GM12873 (cell line): ENCODE results near the gene BRINP1.

Experiments used
- CTCF ChIP-seq: IDR thresholded peaks from 2 replicates; pipeline ENCODE4 v1.5.1; 2012; ENCODE audit warnings: low read depth, mild to moderate bottlenecking, moderate library complexity, low read length, control low read depth; ENCODE audit not compliant: insufficient read depth; ENCODE audit errors: missing control alignments

BRINP1 gene

DNA sequence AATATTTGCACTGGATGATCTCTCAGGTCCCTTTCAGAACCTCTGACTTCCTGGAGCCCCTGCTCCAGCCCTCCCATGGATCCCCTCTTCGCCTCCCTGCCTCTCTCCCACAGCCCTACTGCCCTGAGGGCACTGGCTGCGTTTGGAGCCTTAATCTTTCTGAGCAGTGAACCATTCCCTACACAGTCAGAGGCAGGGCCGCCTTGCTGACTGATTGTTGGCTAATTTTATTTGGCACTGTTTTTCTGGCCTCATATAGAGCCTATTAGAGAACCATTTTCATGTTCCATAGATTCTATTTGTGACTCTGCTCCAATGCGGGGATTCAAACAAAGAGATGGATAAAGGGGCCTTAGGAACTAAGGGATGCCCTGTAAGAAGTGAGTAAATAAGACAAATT is 91.1 kb downstream of the BRINP1 start:
- TF ChIP-seq CTCF: no peak

GRCh38 chr9:119273984-119274665 is 95.1 kb downstream of the BRINP1 start:
- TF ChIP-seq CTCF: no peak

GRCh38 chr9:119273325-119273904 is 95.8 kb downstream of the BRINP1 start:
- TF ChIP-seq CTCF: no peak

DNA sequence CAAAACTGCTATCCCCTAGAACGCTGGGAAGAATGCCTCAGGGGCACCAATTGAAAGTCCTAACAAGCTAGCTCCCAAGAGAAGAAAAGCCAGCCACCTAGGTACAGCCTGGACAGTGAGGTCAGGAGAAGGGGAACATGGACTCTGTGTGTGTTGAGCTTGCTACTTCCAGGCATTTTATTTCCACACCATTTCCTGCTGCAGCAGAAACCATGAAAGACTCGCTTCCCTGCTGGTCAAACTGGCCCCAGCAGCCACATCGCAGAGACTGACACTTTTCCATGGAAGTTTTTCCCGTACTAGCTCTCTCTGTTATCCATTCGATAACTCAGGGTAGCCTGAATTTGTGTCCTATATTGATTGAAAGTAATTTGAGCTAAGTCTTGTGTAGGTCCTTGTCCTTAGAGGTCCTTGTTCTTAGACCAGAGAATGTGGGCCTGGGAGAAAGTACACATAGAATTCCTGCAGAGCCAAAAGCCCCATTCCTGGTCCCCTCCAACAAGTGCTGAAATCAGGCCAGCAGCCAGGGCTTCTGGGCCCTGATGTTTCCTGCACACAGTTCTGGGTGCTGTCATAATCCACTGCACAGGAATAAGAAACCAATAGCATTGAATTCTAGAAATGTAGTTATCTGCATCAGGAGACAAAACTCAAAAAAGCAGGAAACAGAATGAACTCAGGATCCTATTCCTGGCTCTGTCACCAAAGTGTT is 96.6 kb downstream of the BRINP1 start:
- no peak for TF ChIP-seq CTCF

- no peak for TF ChIP-seq CTCF
These were observed 100.2 kb downstream of the BRINP1 start for GRCh38 chr9:119268985-119269384.

GRCh38 chr9:119264165-119264564 is 105.1 kb downstream of the BRINP1 start:
- no peak for TF ChIP-seq CTCF

- TF ChIP-seq CTCF: no peak
These were observed 111.6 kb downstream of the BRINP1 start for GRCh38 chr9:119257592-119257991.
